ENCODE measurements around the gene HEXD. TPM values are rescaled to one million over a fixed set of nuclear protein-coding genes. Genes with fewer than 3 reads are reported as not detected.

The HEXD gene
- total RNA-seq, 2 experiments from 2014 or later = 87.9 to 93.2 TPM

GRCh38 chr17:82407255-82407654 is 10.9 kb upstream of the HEXD start:
- BruUV-seq (replicated peaks) = no TSS peak
- Histone ChIP-seq H3K4me1 (ENCODE audit: insufficient read depth, low read length, poor library complexity, severe bottlenecking) (peaks cover 21% of the 10 kb centered on the region), H4K20me1 (ENCODE audit: insufficient read depth, low read length) (no peaks in the 10 kb centered on the region), H3K4me2 (ENCODE audit: low read length) (no peak overlapping the region), H3K9me3 (ENCODE audit: low read length) (no peaks in the 10 kb centered on the region), H3K4me3 (ENCODE audit: low read depth, low read length, poor library complexity, severe bottlenecking) (no peak overlapping the region), H3K27ac (ENCODE audit: low read depth, low read length, poor library complexity, severe bottlenecking) (no peak overlapping the region), H3K36me3 (ENCODE audit: insufficient read depth, low read length) (peaks cover 46% of the 10 kb centered on the region), H2AFZ (ENCODE audit: low read length) (no peak overlapping the region), H3K9me2 (ENCODE audit: insufficient read depth, low read length) (no peaks in the 10 kb centered on the region), H3K79me2 (ENCODE audit: insufficient read depth, low read depth, low read length) (no peaks in the 10 kb centered on the region)
- POLR2A ChIA-PET = interaction anchor here (0.6 to 0.9 kb wide), 4 partner anchors 10 to 358 kb away, joined by 3 to 7 read pairs (median 4); no protein-coding TSS in a partner anchor
- intact Hi-C loops (cut with micrococcal nuclease; ENCODE audit: unreplicated experiment) = no loop called here
- no peak for TF ChIP-seq EZH2phosphoT487 (IDR thresholded peaks at IDR 0.05; ENCODE audit: borderline replicate concordance, low read depth, low read length)
- no peak for TF ChIP-seq CTCF (conservative IDR thresholded peaks at IDR 0.05; ENCODE audit: low read length)
- CTCF ChIA-PET (ENCODE audit: unreplicated experiment) = no interaction called here
- DNase-seq (ENCODE audit: low spot score) = no peak

- no peak overlapping the region for H3K4me2 ChIP-seq (ENCODE audit: low read length)
- no peak overlapping the region for H3K27ac ChIP-seq (ENCODE audit: low read depth, low read length, poor library complexity, severe bottlenecking)
- BruUV-seq (replicated peaks) = no TSS peak
- intact Hi-C loops (cut with micrococcal nuclease; ENCODE audit: unreplicated experiment) = no loop called here
- no peaks in the 10 kb centered on the region for H3K79me2 ChIP-seq (ENCODE audit: insufficient read depth, low read depth, low read length)
- no peak overlapping the region for H3K4me3 ChIP-seq (ENCODE audit: low read depth, low read length, poor library complexity, severe bottlenecking)
- DNase-seq (ENCODE audit: low spot score) = no peak
- H4K20me1 ChIP-seq (ENCODE audit: insufficient read depth, low read length) = no peaks in the 10 kb centered on the region
- H3K4me1 ChIP-seq (ENCODE audit: insufficient read depth, low read length, poor library complexity, severe bottlenecking) = peaks cover 10% of the 10 kb centered on the region
- POLR2A ChIA-PET = no interaction called here
- no peak overlapping the region for H2AFZ ChIP-seq (ENCODE audit: low read length)
- no peaks in the 10 kb centered on the region for H3K9me3 ChIP-seq (ENCODE audit: low read length)
- H3K9me2 ChIP-seq (ENCODE audit: insufficient read depth, low read length) = no peaks in the 10 kb centered on the region
- TF ChIP-seq CTCF (conservative IDR thresholded peaks at IDR 0.05; ENCODE audit: low read length) = no peak
- TF ChIP-seq EZH2phosphoT487 (IDR thresholded peaks at IDR 0.05; ENCODE audit: borderline replicate concordance, low read depth, low read length) = no peak
- CTCF ChIA-PET (ENCODE audit: unreplicated experiment) = no interaction called here
- peaks cover 34% of the 10 kb centered on the region for H3K36me3 ChIP-seq (ENCODE audit: insufficient read depth, low read length)
These were observed 9.7 kb upstream of the HEXD start for GRCh38 chr17:82408288-82408937.

GRCh38 chr17:82408938-82409318 is 9.2 kb upstream of the HEXD start:
- Histone ChIP-seq H4K20me1 (ENCODE audit: insufficient read depth, low read length) (no peaks in the 10 kb centered on the region), H3K4me1 (ENCODE audit: insufficient read depth, low read length, poor library complexity, severe bottlenecking) (peaks cover 6% of the 10 kb centered on the region), H3K4me3 (ENCODE audit: low read depth, low read length, poor library complexity, severe bottlenecking) (no peak overlapping the region), H2AFZ (ENCODE audit: low read length) (no peak overlapping the region), H3K4me2 (ENCODE audit: low read length) (no peak overlapping the region), H3K9me3 (ENCODE audit: low read length) (no peaks in the 10 kb centered on the region), H3K79me2 (ENCODE audit: insufficient read depth, low read depth, low read length) (no peaks in the 10 kb centered on the region), H3K36me3 (ENCODE audit: insufficient read depth, low read length) (peaks cover 31% of the 10 kb centered on the region), H3K27ac (ENCODE audit: low read depth, low read length, poor library complexity, severe bottlenecking) (no peak overlapping the region), H3K9me2 (ENCODE audit: insufficient read depth, low read length) (no peaks in the 10 kb centered on the region)
- no peak for TF ChIP-seq EZH2phosphoT487 (IDR thresholded peaks at IDR 0.05; ENCODE audit: borderline replicate concordance, low read depth, low read length)
- no peak for TF ChIP-seq CTCF (conservative IDR thresholded peaks at IDR 0.05; ENCODE audit: low read length)
- no peak for DNase-seq (ENCODE audit: low spot score)
- no TSS peak for BruUV-seq (replicated peaks)
- CTCF ChIA-PET (ENCODE audit: unreplicated experiment) = no interaction called here
- POLR2A ChIA-PET = no interaction called here
- intact Hi-C loops (cut with micrococcal nuclease; ENCODE audit: unreplicated experiment) = no loop called here
